ENCODE measurements around the gene MREG. TPM values are rescaled to one million over a fixed set of nuclear protein-coding genes. Genes with fewer than 3 reads are reported as not detected.

Gene MREG
- total RNA-seq, 1 donor from 2014 or later, result 48.4 TPM

DNA sequence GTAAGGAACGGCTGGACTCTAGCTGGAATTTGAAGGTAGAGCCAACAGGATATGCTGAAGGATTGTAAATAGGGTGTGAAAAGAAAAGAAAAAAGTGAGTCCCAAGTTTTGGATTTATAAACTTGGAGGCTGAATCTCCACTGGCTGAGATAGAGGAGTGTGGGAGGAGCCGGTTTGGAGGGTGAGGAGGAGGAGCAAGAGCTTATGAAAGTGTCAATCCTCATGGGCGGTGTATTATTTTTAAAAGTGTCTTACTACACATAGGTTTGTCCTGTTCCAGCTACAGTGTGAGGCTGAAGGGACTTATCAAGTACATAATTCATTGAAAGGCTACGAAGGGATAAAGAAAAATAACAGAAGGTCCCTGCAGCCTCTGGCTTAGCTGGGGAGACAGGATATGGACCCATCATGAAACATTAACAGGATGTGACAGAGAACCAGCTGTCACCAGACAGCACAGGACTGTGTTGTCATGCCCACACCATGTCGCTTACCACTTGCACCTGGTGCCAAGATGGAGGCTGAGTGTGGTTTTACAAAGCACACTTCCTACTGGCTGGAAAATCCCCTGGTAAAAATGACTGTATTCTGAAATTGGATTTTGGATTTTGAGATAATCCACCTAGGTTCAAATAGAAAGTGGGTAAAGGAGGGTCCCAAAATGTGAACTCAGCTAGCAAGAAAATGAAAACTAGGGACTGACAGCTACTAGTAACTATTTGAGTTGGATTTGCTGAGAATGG is 2.5 kb upstream of the MREG start:
- peaks cover 37% of the 10 kb centered on the region for H3K4me1 Mint-ChIP-seq (ENCODE audit: low read depth, unreplicated experiment)
- peak overlapping the region; percentile 97 for H3K27ac Mint-ChIP-seq (ENCODE audit: unreplicated experiment)
- H3K9me3 Mint-ChIP-seq (ENCODE audit: unreplicated experiment), result peaks cover 28% of the 10 kb centered on the region
- H3K36me3 Mint-ChIP-seq (ENCODE audit: unreplicated experiment), result peaks cover 4% of the 10 kb centered on the region
- TF ChIP-seq CTCF (IDR thresholded peaks at IDR 0.05; ENCODE audit: partially characterized antibody, unreplicated experiment), result no peak
- DNase-seq, result peak; percentile 55
- peaks cover 11% of the 10 kb centered on the region for H3K27me3 Mint-ChIP-seq (ENCODE audit: unreplicated experiment)
- H3K4me3 Mint-ChIP-seq (ENCODE audit: unreplicated experiment), result peak overlapping the region; percentile 75

DNA sequence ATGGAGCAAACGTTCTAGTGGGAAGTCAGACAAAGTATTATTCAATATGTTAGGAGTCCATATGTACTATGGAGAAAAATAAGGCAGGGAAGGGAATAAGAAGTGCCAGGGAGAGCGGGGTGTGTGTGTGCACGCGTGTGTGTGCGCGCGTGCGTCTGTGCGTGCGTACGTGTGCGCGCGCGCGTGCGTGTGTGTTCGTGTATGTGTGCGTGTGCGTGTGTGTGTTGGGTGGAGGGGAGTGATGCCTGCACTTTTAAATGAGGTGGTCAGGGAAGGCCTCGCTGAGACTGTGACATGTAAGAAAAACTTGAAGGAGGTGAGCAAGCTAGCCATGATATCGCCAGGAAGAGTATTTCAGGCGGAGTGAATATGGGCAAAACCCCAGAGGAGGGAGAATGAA is 1.6 kb upstream of the MREG start:
- no peak for DNase-seq
- H3K9me3 Mint-ChIP-seq (ENCODE audit: unreplicated experiment), result peaks cover 28% of the 10 kb centered on the region
- peak overlapping the region; percentile 97 for H3K27ac Mint-ChIP-seq (ENCODE audit: unreplicated experiment)
- peaks cover 4% of the 10 kb centered on the region for H3K36me3 Mint-ChIP-seq (ENCODE audit: unreplicated experiment)
- H3K4me3 Mint-ChIP-seq (ENCODE audit: unreplicated experiment), result peak overlapping the region; percentile 75
- peaks cover 11% of the 10 kb centered on the region for H3K27me3 Mint-ChIP-seq (ENCODE audit: unreplicated experiment)
- no peak for TF ChIP-seq CTCF (IDR thresholded peaks at IDR 0.05; ENCODE audit: partially characterized antibody, unreplicated experiment)
- H3K4me1 Mint-ChIP-seq (ENCODE audit: low read depth, unreplicated experiment), result peaks cover 37% of the 10 kb centered on the region

DNA sequence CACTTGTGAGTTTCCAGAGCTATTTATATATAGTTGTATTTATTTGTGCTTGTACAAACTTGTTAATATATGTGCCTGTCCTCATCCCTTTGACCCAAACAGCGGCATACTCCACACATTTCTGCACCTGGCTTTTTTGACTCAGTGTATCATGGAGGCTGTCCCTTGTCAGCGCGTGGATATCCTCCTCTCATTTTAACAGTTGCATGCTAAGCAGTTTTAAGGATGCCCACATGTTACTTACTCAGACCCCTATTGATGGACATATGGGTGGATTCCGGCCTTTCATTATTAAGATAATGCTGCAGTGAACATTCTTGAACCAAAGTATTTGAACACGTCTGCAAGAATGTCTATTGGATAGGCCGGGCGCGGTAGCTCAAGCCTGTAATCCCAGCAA is 655 bp upstream of the MREG start:
- H3K27me3 Mint-ChIP-seq (ENCODE audit: unreplicated experiment), result peaks cover 11% of the 10 kb centered on the region
- DNase-seq, result no peak
- peaks cover 4% of the 10 kb centered on the region for H3K36me3 Mint-ChIP-seq (ENCODE audit: unreplicated experiment)
- no peak for TF ChIP-seq CTCF (IDR thresholded peaks at IDR 0.05; ENCODE audit: partially characterized antibody, unreplicated experiment)
- H3K4me3 Mint-ChIP-seq (ENCODE audit: unreplicated experiment), result peak overlapping the region; percentile 77
- H3K27ac Mint-ChIP-seq (ENCODE audit: unreplicated experiment), result peak overlapping the region; percentile 90
- H3K9me3 Mint-ChIP-seq (ENCODE audit: unreplicated experiment), result peaks cover 28% of the 10 kb centered on the region
- peaks cover 39% of the 10 kb centered on the region for H3K4me1 Mint-ChIP-seq (ENCODE audit: low read depth, unreplicated experiment)

DNA sequence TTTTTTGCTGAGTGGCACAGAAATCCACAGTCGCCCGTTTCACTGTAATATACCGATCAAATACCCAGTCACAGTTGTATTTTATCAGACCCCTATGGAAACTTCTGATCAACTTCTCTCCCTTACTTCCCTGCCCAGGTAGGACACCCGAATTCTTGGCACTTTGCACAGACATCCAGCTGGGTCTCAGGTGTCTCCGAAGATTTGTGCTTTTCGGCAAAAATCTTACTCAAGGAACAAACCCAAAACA is 596 bp downstream of the MREG start:
- DNase-seq, result no peak

More for the DNA sequence above, 596 bp downstream of the MREG start:
- Mint-ChIP-seq H3K27ac (ENCODE audit: unreplicated experiment) (peak overlapping the region; percentile 90), H3K9me3 (ENCODE audit: unreplicated experiment) (peaks cover 28% of the 10 kb centered on the region), H3K4me1 (ENCODE audit: low read depth, unreplicated experiment) (peaks cover 45% of the 10 kb centered on the region), H3K36me3 (ENCODE audit: unreplicated experiment) (peaks cover 4% of the 10 kb centered on the region), H3K27me3 (ENCODE audit: unreplicated experiment) (peaks cover 11% of the 10 kb centered on the region), H3K4me3 (ENCODE audit: unreplicated experiment) (peak overlapping the region; percentile 95)
- TF ChIP-seq CTCF (IDR thresholded peaks at IDR 0.05; ENCODE audit: partially characterized antibody, unreplicated experiment), result no peak

Measured in glutamatergic neuron (in vitro differentiated cells).